Activated effector memory CD4-positive, alpha-beta T cell treated with anti-CD3 and anti-CD28 coated beads, Interleukin-2, amount 50 U/mL, for 16 hours (primary cell): ENCODE measurements around the gene TTC27.
"Not testable (repeated sequence)": the region's sequence is repeated elsewhere in the genome, so short reads cannot be mapped to it uniquely, and the experiment has no call there.

Experiments
- DNase-seq: peaks from one replicate; pipeline ENCODE4 v3.0.0-alpha.2; 2020

The TTC27 gene

GRCh38 chr2:32627814-32628579, at the start of gene TTC27:
TTC27 (plus strand) TSS chr2:32628050; CDS start chr2:32628293, 243 bp downstream.
- peak; percentile 98 for DNase-seq

- no peak for DNase-seq
Measured at GRCh38 chr2:32591669-32592463, 36.0 kb upstream of the TTC27 start.

GRCh38 chr2:32594573-32594972, 33.3 kb upstream of the TTC27 start:
- no peak for DNase-seq

- DNase-seq, result no peak
Measured at GRCh38 chr2:32611366-32611765, 16.5 kb upstream of the TTC27 start.

- DNase-seq, result no peak
Measured at GRCh38 chr2:32611771-32612170, 16.1 kb upstream of the TTC27 start.

- no peak for DNase-seq
Measured at GRCh38 chr2:32614084-32614483, 13.8 kb upstream of the TTC27 start.

- DNase-seq, result no peak
Measured at GRCh38 chr2:32617599-32618189, 10.2 kb upstream of the TTC27 start.

- DNase-seq, result no peak
Measured at GRCh38 chr2:32622570-32623310, 5.1 kb upstream of the TTC27 start.

- DNase-seq, result no peak
Measured at GRCh38 chr2:32623311-32623706, 4.5 kb upstream of the TTC27 start.

- DNase-seq, result no peak
Measured at GRCh38 chr2:32624812-32625211, 3.0 kb upstream of the TTC27 start.

GRCh38 chr2:32626639-32627221, 1.1 kb upstream of the TTC27 start:
- no peak for DNase-seq

GRCh38 chr2:32627441-32627813, 423 bp upstream of the TTC27 start:
- DNase-seq, result no peak

GRCh38 chr2:32632089-32632488, 4.2 kb downstream of the TTC27 start:
- DNase-seq, result no peak

- no peak for DNase-seq
Measured at GRCh38 chr2:32633040-32633439, 5.2 kb downstream of the TTC27 start.

- not testable (repeated sequence) for DNase-seq
Measured at GRCh38 chr2:32638548-32638947, 10.7 kb downstream of the TTC27 start.

GRCh38 chr2:32641180-32641579, 13.3 kb downstream of the TTC27 start:
- no peak for DNase-seq

- DNase-seq, result no peak
Measured at GRCh38 chr2:32647180-32647651, 19.4 kb downstream of the TTC27 start.

- no peak for DNase-seq
Measured at GRCh38 chr2:32652555-32653209, 24.8 kb downstream of the TTC27 start.

- no peak for DNase-seq
Measured at GRCh38 chr2:32656069-32656468, 28.2 kb downstream of the TTC27 start.

- DNase-seq, result no peak
Measured at GRCh38 chr2:32663864-32664263, 36.0 kb downstream of the TTC27 start.

GRCh38 chr2:32666704-32667103, 38.9 kb downstream of the TTC27 start:
- no peak for DNase-seq

- no peak for DNase-seq
Measured at GRCh38 chr2:32668254-32668653, 40.4 kb downstream of the TTC27 start.
